Fibroblast of pulmonary artery (primary cell): ENCODE results near the gene COG5.

Source experiments
- DNase-seq: peaks from one replicate; pipeline ENCODE4 v3.0.0-alpha.2; 2010; ENCODE audit warnings: low read depth
- H3K4me3 ChIP-seq: replicated peaks from 2 replicates; pipeline ENCODE4 v1.5.1; 2011; ENCODE audit warnings: low read depth, mild to moderate bottlenecking, control low read depth, low read length, moderate library complexity
- TF ChIP-seq, protein P1 (sequence below): IDR thresholded peaks from 2 replicates; pipeline ENCODE4 v1.5.1; 2011; ENCODE audit warnings: mild to moderate bottlenecking, control low read depth, low read length, inconsistent platforms; ENCODE audit errors: missing control alignments

The COG5 gene

DNA sequence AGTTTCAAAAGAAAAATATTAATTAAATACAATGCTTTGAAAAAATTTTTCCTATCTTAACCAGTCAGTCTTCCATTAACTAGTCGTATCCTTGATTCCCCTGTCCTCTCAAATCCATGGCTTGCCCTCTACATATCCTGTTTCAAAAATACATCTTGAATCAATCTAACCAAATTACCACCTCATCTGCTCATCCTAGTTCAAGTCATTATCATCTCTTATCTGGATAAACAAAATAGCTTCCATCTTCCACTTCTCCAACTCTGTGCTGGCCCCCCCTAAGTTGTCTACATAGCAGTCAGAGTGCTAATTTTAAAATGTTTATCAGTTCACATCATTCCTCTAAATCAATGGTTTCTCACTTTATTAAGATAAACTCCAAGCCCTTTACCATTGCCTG lies 269.5 kb downstream of the COG5 start:
- no peak overlapping the region for H3K4me3 ChIP-seq
- DNase-seq = no peak
- TF ChIP-seq, protein P1, sequence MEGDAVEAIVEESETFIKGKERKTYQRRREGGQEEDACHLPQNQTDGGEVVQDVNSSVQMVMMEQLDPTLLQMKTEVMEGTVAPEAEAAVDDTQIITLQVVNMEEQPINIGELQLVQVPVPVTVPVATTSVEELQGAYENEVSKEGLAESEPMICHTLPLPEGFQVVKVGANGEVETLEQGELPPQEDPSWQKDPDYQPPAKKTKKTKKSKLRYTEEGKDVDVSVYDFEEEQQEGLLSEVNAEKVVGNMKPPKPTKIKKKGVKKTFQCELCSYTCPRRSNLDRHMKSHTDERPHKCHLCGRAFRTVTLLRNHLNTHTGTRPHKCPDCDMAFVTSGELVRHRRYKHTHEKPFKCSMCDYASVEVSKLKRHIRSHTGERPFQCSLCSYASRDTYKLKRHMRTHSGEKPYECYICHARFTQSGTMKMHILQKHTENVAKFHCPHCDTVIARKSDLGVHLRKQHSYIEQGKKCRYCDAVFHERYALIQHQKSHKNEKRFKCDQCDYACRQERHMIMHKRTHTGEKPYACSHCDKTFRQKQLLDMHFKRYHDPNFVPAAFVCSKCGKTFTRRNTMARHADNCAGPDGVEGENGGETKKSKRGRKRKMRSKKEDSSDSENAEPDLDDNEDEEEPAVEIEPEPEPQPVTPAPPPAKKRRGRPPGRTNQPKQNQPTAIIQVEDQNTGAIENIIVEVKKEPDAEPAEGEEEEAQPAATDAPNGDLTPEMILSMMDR = no peak

DNA sequence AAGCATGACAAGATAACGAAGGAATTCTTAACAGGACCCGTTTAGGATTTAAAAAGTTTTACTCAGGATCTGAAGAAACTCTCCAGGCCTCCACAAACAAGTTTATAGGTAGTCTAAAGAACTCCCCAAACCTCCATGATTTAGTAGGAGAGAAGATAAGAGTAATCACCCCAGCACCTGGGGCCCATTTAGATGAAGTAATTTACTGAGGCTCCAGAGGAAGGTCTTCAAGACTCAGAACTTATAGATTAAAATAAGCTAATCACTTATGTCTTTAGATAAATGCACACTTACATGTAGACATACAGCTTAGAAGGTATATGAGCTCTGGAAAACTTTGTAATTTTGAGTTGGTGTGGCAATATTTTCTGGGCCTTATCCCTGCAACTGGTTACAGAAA lies 271.1 kb downstream of the COG5 start:
- no peak for DNase-seq
- no peak overlapping the region for H3K4me3 ChIP-seq
- TF ChIP-seq, protein P1 = no peak

DNA sequence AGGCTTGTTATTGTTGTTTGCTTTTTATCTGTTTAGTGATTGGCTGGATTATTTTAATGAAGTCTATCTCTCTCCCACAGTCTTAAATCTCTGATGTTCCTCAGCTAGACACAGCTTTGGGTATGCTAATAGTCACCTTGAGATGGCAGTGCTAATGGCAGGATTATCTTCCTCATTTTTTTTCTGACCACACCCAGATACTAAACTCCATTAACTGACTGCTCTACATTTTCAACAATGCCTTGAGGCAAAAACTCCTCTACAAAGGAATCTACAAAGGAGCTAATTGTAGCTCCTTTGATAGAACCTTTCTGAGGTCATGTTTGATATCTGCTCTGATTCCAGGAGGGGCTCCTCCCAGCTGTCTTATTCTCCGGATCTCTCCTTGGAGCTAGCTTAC lies 272.3 kb downstream of the COG5 start:
- no peak for DNase-seq
- no peak overlapping the region for H3K4me3 ChIP-seq
- TF ChIP-seq, protein P1 = no peak

DNA sequence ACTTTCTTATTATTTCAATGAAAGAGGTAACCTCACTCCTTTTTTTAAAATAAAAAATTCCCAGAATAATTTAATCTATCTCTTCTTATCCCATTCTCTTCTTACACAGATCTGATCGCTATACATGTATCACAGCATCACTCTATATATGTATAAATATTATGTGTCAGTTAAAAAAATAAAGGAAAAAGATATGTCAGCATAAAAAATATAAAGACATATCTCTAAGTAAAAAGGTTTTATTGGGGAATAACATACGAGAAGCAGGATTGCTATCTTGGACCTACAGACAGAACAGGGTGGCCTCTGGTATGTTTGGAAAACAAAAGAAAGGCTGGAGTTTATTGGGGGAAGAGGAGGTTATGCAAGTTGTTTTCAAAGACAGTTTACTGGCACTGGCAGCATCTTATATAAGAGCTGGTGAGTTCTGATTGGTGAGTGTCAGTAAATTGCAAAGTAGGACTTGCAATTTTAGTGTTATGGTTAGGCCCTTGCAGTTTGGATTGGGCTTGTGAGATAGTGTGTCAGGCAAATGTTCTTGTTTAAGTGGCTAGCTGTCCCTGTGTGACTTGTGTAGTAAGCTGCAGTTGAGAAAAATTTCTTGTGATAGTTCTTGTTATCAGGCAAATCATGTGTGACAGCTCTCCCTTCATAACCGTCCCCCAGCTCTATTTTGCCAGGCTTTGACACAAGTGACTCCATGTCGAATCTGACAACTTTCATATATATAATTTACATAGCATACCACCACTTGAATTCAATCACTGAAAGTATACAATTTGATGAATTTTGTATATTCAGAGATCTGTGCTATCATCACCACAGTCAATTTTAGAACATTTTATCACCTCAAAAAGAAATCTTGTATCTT lies 276.7 kb downstream of the COG5 start:
- TF ChIP-seq, protein P1 = no peak
- H3K4me3 ChIP-seq = no peak overlapping the region
- peak; percentile 25 for DNase-seq

DNA sequence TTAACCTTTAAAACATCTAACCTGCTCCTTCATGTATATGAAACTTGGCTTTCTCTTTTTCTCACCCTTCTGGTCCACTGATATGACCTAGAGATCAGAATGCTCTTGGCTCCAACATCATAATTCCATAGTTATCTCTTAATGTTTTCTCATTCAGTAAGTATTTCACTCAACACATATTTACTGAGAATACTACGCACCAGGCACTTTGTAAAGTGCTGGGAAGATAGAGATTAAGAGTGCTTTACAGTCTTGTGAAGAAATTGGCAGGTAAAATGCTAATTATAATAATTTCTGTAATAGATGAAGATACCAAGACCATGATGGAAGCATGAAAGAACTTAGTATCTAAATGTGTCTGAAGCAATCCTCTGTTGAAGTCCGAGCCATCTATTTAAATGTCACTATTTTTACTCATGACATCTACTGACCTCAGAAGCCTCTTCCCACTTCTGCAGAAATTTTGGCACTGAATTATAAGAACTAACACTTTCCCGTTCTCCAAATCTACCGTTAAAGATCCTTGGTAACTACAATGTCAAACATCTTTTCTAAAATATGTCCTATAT lies 278.7 kb downstream of the COG5 start:
- peak; percentile 4 for DNase-seq

DNA sequence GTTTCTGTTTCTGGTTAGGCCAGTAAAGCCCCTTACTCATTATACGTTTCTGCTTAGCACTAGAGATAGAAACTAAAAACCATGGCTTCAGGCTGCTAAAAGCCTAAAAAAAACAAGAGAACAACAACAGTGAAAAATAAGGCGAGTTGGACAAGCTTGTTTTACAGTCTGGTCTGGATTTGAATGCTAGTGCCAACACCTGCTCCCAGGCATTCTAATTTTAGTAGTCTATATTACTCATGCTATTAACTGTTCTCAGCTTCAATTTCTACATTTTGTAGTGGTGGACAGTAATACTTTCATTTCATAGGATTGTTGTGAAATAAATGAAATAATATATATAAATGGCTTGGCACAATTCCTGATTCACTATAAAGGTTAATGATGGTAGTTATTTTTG lies 286.4 kb downstream of the COG5 start:
- TF ChIP-seq, protein P1 = no peak
- H3K4me3 ChIP-seq = no peak overlapping the region
- DNase-seq = no peak

More for the DNA sequence above, 278.7 kb downstream of the COG5 start:
- TF ChIP-seq, protein P1 = no peak
- no peak overlapping the region for H3K4me3 ChIP-seq
